Smooth muscle cell of the brain vasculature (primary cell): ENCODE data around the gene ANKRD11.
"Not testable (repeated sequence)": the region's sequence is repeated elsewhere in the genome, so short reads cannot be mapped to it uniquely, and the experiment has no call there.

ENCODE experiments used
- DNase-seq: peaks from one replicate; pipeline ENCODE4 v3.0.0-alpha.2; 2012; ENCODE audit warnings: low read depth, low spot score

The ANKRD11 gene

DNA sequence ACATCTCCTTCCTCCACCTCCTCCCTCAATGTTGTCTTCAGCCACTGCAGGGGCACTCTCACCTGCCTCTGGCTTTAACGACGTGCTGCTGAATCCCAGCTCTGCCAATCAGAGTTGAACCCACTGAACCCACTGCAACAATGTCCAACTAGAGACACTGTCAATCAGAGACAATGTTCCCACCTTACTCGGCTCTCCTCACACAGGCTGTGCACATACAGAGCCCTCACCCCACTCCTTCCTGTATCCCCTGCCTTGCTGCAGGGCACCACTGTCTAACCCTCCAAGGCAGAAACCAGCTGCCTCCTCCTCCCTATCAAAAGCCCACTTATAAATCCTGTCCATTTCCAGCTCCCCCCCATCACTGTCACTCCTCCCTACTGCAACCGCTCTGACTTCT is 58.7 kb downstream of the ANKRD11 start:
- DNase-seq: no peak

DNA sequence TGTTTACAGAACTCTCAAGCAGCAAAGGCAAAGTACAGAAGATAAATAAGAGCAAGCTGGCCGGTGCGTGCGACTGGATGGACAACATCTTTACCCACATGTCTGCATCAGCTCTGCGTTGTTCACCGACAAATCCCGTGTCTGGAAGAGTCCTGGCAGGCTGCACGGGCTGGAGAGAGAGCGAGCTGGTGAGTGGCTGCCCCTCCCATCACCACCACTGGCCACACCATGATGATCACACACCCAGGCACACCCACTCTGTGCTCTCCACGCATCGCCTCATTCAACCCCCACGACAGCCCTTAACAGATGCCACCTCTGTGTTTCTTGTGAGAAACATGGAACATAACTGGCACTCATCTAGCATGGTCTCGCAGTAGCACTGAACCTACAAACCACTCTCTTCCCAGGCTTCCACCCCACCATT is 59.2 kb downstream of the ANKRD11 start:
- no peak for DNase-seq

DNA sequence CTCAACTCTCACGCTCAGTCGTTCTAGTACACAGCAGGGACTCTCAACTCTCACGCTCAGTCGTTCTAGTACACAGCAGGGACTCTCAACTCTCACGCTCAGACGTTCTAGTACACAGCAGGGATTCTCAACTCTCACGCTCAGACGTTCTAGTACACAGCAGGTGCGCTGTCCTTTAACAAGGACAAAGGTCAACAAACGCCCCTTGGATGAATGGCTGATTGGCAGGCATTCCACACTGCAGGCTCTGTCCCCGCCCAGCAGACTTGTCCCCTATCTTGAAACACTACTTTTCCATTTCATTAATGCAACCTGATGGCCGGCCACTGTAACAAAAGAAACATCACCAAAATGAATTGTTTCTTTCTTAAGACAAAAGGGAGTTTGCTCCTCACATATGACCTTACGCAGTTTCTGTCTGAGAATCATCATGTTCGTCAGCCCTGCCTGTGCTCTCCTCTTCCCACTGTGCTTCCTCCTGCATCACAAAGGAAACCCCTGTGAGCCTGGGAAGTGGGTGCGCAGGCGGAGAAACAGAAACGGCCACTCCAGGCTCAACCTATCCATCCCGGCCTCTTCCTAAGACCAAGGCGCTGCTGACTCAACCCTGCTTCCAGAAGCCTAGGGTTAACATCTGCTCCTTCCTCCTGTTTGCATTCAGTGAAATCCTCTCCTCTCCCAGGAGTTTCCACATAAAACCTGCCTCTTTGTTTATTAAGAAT is 59.8 kb downstream of the ANKRD11 start:
- DNase-seq: no peak

DNA sequence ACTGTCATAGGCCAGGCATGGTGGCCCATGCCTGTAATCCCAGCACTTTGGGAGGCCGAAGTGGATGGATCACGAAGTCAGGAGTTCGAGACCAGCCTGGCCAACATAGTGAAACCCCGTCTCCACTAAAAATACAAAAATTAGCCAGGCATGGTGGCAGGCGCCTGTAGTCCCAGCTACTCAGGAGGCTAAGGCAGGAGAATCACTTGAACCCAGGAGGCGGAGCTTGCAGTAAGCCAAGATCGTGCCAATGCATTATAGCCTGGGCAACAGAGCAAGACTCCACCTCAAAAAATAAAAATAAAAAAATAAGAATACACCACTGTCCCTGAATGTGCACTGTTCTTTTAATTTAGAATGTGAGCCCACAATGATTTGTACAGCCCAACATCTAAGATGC is 61.8 kb downstream of the ANKRD11 start:
- not testable (repeated sequence) for DNase-seq

DNA sequence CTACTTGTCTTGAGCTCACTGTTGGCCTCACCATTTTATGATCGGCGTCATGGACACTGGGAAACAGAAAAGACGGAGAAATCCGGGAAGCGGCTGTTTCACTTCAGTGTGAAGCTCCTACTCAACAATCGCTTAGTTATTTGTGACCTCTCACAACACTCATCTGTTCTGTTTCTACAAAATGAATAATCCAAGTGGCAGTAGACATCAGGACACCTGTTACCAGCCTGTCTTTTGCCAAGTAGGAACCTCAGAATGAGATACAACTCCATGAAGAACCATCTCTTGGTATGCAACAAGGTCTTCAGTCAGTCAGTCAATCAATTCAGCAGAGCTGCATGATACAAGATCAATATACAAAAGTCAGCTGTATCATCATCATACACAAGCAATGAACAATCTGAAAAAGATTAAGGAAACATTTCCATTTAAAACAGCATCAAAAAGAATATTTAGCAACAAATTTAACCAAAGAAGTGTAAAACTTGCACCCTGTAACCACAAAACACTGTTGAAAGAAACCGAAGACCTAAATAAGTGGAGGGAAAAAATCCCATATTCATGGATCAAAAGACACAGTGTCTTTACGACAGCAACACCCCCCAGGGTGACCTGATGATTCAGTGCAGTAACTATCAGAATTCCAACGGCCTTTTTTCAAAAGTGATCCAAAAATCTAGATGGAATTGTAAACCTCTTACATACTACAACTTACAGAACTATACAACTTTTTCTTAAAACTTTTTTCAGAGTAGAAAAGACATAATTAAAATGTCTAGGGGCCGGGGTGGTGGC is 63.4 kb downstream of the ANKRD11 start:
- peak; percentile 54 for DNase-seq

DNA sequence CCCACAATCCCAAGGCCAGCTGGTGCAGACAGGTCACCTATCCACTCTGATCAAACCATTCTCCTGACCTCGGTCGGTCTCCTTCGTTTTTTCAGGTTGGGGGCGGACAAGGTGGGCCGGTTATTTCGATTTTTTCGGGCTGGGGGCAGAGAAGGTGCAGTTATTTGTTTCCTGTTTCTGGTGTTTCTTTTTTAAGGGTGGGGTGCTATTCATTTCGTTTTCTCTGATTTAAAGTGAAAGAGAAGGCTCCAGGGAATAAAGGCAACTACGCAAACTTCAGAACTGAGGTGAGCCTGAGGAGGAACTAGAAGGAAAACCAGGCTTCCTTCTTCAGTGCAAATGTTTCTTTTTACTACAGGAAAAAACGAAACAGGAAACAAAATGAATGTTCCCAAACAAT is 64.8 kb downstream of the ANKRD11 start:
- no peak for DNase-seq

DNA sequence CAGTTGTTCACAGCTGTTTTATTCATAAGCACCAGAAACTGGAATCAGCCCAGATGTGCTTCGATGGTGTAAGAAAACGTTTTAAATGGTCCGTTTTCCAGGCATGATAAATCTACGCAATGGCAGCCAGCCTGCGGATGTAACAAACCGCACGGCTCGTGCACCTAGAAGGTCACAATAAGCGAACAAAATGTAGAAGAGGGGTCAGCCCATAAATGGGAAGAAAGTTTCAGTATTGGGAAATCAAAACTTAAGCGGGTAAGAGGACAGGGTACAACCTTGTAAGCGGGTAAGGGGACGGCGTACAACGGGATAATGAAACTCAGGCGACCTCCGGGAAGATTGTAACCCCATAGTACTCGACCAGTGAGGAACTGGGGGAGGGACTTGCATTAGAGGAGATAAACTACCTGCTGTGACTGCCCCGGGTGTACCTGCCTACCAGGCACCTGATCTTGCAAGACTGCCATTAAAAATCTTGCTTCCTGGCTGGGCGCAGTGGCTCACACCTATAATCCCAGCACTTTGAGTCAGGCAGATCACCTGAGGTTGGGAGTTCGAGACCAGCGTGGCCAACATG is 66.6 kb downstream of the ANKRD11 start:
- DNase-seq: no peak

DNA sequence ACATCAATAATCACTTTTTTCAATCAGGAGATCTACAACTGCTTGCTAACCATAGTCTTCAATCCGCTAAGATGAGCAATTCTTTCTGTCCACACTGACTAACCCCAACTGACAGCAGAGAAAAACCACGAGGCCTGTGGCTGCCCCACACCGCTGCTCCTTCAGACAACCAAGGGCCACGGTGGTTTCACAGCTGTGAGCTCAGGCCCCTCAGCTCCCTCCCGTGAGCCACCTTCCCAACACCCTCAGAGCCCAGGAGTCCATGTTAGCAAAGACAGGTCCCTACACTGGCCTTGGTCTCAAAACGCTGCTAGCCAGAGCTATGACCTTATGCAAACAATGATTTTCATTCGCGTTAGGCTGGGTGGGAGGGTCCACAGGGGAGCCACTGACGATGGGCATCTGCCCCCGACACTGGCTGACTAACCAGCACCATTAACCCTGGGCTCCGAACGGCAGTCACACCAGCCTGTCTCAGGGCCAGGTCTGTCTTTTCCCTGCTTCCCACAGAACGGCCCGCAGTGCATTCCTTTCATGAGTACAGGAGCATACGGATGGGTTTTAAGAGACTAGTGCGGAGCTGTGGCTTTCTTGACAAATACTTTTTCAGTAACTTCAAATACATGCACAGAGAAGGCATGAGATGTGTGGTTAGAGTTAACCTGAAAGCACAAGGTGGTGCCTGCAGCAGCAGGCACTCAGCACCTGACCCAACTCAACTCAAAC is 67.3 kb downstream of the ANKRD11 start:
- no peak for DNase-seq

DNA sequence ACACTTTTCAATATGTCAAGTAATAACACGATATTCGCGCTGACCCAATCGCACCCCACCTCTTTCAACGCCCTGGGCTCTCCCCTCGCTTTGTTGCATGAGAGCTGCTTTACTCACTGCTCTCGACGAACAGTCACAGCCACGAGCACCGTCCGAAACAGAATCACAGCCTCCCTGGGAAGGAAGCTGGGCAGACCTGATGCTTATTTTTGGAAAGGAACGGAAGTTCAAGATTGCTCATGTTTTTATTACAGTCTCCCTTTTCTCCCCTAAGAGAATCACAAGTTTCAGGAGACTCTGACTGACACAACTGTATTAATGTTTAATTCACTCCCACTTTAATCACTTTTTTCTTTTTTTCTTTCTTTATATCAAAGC is 67.8 kb downstream of the ANKRD11 start:
- no peak for DNase-seq

DNA sequence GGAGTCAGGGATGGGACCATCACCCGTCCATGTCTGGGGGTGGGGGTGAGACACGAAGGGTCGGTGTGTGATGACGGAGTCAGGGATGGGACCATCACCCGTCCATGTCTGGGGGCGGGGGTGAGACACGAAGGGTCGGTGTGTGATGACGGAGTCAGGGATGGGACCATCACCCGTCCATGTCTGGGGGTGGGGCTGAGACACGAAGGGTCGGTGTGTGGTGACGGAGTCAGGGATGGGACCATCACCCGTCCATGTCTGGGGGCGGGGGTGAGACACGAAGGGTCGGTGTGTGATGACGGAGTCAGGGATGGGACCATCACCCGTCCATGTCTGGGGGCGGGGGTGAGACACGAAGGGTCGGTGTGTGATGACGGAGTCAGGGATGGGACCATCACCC is 69.1 kb downstream of the ANKRD11 start:
- not testable (repeated sequence) for DNase-seq

DNA sequence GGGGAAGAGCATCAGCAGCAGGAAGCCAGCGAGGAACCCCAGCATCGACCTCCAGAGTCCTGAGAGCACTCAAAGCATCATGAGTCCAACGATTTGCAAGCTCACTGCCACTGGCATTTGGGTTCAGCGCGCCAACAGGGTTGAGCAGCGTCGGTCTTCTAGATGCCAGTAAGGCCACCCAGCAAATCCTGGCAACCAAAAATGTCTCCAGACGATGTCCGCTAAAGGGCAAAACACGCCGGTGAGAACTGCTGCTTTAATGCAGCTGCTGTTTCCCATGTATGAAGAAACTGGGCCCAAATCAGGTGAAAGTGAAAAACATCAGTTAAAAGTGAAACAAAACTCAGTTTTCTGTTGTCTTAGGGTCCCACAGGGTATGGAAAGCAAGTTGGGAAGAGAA is 70.2 kb downstream of the ANKRD11 start:
- no peak for DNase-seq

DNA sequence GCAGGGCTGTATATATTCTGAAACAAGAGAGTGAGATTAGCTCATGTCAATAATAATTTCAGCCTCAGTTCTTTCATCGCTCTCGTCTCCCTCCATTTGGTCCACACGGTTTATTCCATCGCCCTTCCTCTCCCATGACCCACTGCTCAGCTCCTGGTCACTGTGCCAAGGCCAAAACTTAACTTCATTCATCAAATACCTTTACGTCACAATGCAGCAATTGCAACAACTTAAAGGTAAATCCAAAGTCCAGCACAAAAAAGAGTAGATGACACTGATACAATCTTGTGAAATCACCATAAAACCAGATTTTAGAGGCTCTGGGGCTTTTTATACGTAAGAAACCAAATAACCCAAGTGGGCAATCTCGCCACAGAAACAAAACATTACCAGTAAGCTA is 72.0 kb downstream of the ANKRD11 start:
- DNase-seq: no peak

DNA sequence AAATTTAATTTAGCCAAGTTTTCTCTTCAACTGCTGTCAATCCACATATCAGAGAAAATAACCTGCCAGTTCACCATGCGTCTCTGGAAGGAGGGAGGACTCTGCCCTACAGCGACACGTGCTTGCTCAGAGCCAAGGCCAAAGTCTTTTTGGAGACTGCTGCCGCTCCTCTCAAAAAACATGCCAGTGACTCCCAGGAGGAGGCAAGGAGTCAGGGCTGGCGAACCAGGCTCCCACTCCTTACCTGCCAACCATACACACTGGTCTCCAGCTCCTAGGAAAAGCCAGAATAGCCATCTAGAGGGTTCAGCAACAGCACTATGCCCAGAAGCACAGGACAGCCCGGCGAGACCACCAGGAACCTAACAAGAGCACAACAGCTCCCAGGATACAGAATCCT is 73.0 kb downstream of the ANKRD11 start:
- DNase-seq: no peak

DNA sequence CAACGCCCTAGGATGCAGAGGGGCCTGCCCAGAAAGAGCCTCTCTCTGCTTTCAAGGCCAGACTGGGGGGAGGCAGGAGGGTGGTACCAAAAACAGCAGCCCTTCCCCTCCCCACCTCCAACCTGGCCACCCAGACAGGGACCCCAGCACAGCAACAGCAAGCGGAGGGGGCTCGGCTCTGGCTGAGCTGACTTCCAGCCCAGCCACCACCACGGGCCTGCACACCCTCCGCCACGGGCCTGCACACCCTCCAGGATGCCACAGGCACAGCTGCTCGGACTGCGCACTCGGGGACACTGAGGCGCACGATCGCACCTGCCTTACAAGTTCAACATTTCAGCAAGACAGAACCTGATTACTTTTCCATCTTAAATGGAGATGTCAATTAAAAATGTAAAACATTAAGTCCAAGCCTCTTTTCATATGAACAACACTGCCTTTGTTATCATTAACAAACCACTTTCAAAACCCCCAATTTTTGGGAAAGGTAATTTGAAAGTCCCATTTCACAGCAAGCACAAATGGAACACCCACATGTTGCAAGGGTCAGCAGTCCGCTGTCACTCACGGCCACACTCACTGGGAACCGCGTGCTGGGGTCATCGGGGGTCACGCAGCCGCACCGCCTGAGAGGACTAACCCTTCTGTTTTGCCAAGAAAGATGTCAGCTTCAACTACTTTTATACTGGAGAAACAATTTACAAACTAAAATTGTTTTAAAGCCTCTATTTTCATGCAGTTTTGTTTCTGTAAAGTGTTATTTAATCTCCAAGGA is 76.4 kb downstream of the ANKRD11 start:
- DNase-seq: no peak

DNA sequence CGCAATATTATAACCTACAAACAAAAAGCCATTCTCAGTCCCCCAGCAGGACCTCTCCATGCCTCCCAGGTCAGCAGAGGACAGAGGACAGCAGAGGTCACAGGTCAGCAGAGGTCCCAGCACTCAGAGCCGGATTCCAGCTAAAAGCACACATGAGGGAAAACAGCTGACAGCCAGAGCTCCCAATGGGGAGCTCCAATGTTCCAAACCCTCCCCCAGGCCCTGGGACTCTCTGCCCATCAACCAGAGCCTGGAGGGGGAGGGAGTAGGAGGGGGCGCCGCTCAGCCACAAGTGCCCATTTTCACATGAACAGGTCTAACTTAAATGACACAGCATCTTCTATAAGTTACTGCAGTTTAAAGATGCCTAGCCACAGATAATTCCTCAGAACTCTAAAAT is 77.5 kb downstream of the ANKRD11 start:
- DNase-seq: peak; percentile 90

DNA sequence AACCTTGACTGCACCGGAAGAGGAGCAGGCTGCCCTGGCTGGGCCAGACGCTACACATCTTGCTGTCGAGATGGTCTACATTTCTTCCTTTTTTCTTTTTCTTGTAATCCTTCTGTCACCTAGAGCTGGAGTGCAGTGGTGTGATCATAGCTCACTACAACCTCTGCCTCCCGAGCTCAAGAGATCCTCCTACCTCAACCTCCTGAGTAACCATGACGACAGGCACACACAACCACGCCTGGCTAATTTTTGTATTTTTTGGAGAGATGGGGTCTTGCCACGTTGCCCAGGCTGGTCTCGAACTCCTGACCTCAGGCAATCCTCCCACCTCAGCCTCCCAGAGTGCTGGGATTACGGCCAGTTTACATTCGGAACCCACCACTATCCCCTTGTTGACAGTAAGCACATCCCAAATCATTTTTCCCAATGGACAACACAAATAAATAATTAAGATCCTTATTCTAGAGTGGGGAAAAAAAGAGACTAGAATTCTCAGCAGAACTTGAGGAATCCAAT is 79.0 kb downstream of the ANKRD11 start:
- DNase-seq: no peak

DNA sequence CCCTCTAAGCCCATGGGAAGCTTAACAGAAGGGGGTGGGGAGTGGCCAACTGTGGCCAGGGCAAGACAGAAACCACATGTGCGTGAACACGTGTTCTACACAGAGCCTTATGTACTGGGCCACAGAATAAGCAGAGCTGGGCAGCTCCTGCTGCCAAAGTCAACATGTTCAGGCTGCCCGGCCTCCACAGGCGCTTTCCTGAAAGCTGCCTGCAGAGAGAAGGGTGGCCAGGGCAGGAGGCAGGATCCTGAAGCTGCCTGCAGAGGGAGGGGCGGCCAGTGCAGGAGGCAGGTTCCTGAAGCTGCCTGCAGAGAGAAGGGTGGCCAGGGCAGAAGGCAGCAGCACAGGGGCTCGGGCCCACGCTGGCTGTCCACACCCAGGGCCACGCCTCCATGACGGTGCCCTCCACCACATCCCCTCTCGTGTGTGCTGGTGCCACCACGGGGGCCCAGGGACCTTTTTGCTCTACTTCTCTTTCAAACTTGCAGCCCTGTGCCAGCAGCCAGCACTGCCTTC is 79.5 kb downstream of the ANKRD11 start:
- peak; percentile 98 for DNase-seq

DNA sequence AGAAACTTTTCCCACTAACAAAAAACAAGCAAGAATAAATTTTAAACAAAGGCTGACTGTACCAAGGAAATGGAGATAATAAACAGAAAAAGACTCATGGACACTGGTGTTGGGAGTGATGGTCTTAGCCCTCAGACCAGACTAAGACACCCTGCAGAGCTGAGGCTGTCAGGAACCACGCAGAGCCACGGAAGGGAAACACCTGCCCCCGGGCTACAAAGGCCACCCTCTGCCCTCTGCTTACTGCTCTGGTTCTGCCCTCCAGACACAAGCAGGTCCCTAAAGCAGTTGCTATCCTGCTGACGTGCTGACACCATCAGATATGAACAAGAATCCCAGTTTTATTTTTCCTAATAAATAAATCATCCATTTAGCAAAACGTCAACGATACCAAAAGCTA is 80.0 kb downstream of the ANKRD11 start:
- DNase-seq: no peak

DNA sequence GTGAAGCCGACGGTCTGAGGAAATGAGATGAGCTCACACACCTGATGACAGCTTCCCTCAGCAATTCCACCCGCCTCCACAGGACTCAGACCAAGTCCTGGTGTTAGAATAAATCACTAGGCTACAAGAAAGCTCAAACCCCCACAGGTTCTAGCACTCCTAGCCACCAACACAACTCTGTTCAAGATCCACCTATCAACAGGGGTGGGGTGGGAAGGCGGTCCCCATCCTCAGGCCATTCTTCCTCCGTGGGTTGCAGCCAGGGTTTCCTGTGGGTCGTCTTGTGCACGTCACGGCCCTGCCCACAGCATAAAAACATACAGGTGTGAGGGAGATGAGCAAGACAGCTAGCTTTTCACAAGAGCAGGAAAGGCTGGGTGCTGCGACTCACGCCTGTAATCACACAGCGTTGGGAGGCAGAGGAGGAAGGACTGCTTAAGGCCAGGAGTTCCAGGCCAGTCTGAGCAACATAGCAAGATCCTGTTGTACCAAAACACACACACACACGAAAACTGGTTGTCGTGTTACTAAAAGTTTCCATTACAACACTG is 81.1 kb downstream of the ANKRD11 start:
- DNase-seq: no peak

DNA sequence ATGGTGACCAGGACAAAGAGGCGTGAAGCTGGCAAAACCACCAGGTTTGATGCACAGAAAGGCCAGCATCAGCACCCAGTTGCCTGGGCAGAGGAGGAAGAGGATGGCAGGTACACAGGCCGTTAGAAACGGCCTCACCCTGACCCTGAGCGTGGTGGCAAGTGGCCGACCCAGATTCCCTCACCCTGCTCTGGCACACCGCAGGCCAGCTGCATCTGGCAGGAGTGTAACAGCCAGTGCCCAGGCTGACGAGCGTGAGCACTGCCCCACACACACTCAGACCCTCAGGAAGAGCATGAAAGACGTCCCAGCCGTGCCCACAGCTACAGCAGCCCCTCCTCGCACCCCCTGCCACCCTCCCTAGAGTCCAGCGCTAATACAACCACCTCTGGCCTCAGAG is 82.0 kb downstream of the ANKRD11 start:
- no peak for DNase-seq

DNA sequence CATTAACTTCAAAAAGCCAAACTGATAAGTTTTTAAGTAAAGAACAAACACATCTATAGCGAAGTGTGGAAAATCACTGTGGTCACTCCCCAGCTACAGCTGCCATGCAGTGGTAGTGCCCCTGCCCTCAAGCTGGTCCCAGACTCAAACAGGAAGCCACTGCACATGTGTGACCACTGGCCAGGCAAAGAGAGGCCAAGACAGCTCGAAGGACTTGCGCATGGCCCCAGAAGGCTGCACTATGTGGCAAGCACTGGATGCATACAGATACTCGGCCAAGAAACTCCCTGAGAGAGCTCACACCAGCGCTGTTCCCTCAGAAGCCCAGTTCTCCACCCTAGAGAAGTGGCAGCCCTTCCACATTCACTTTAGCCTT is 82.4 kb downstream of the ANKRD11 start:
- DNase-seq: no peak
